SK-N-SH treated with all-trans-retinoic acid at 6 μM for 48 hours (cell line): ENCODE results near the gene JUN.

Experiments
- BACH2 ChIP-seq: fragments of 250-450 bp; sonication (Bioruptor Pico); IDR thresholded peaks from 2 replicates; pipeline ENCODE4 v1.9.0; 2021; ENCODE audit warnings: mild to moderate bottlenecking, borderline replicate concordance
- CREB5 ChIP-seq: fragments of 250-450 bp; sonication (Bioruptor Pico); IDR thresholded peaks from 2 replicates; pipeline ENCODE4 v1.5.1; 2020; ENCODE audit warnings: low read depth, mild to moderate bottlenecking, moderate library complexity
- SNAI2 ChIP-seq: fragments of 250-450 bp; sonication (Bioruptor Pico); IDR thresholded peaks from 2 replicates; pipeline ENCODE4 v1.5.0; 2020; ENCODE audit warnings: mild to moderate bottlenecking, moderate library complexity

DNA sequence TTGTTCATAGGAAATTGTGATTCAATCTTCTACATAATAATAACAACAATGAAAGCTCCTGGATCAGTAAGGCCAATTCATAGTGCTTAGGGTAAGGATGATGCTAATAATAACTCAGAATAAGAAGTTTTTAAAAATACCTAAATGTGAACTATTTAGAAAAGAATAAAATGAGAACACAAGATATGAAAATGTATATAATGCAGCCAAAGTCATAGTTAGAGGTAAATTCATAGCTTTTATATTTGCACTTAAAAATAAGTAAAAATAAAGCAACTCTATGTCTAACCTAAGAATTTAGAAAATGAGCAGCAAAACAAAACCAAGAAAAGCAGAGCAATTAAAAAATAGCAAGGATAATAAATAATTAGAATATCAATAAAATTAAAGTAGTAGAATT, 43.5 kb upstream of the JUN start:
- no peak for TF ChIP-seq SNAI2 (CRISPR knock-in tag)
- no peak for TF ChIP-seq CREB5
- TF ChIP-seq BACH2 (CRISPR knock-in tag) = no peak
